Osteocyte (in vitro differentiated cells): Measurements from ENCODE around the gene CPZ. TPM values are rescaled to one million over a fixed set of nuclear protein-coding genes. Genes with fewer than 3 reads are reported as not detected.

ENCODE experiments used
- DNase-seq: peaks from one replicate; pipeline ENCODE4 v3.0.0; 2021; ENCODE audit warnings: mixed read lengths; ENCODE audit not compliant: unreplicated experiment; ENCODE audit errors: extremely low spot score
- H3K27ac Mint-ChIP-seq: one replicate; pipeline ENCODE4 v1.8.0; 2021; ENCODE audit warnings: mild to moderate bottlenecking, mixed read lengths; ENCODE audit not compliant: unreplicated experiment
- H3K27me3 Mint-ChIP-seq: one replicate; pipeline ENCODE4 v1.8.0; 2021; ENCODE audit warnings: mixed read lengths; ENCODE audit not compliant: unreplicated experiment
- H3K36me3 Mint-ChIP-seq: one replicate; pipeline ENCODE4 v1.8.0; 2021; ENCODE audit warnings: mixed read lengths; ENCODE audit not compliant: unreplicated experiment
- H3K4me1 Mint-ChIP-seq: one replicate; pipeline ENCODE4 v1.8.0; 2021; ENCODE audit warnings: mixed read lengths; ENCODE audit not compliant: unreplicated experiment
- H3K4me3 Mint-ChIP-seq: one replicate; pipeline ENCODE4 v1.8.0; 2021; ENCODE audit warnings: mild to moderate bottlenecking, moderate library complexity, mixed read lengths; ENCODE audit not compliant: unreplicated experiment
- H3K9me3 Mint-ChIP-seq: one replicate; pipeline ENCODE4 v1.8.0; 2021; ENCODE audit warnings: mixed read lengths; ENCODE audit not compliant: unreplicated experiment
- CTCF ChIP-seq: fragments of 200-600 bp; sonication (generic); IDR thresholded peaks from 2 replicates; pipeline ENCODE4 v1.5.0; 2021; ENCODE audit warnings: antibody characterized with exemption, mild to moderate bottlenecking, moderate library complexity
- total RNA-seq: library from RNA; stranded (reverse); gene quantifications from 2 replicates; pipeline ENCODE4 v1.2.1, GENCODE V29; 2021

The CPZ gene
- total RNA-seq, 1 donor from 2014 or later = 10.7 TPM

GRCh38 chr4:8641931-8642650 is 49.5 kb downstream of the CPZ start:
- H3K27ac Mint-ChIP-seq = no peak overlapping the region

GRCh38 chr4:8642651-8643321 is 50.2 kb downstream of the CPZ start:
- no peak for DNase-seq
- no peaks in the 10 kb centered on the region for H3K36me3 Mint-ChIP-seq

More at GRCh38 chr4:8641931-8642650, 49.5 kb downstream of the CPZ start:
- Mint-ChIP-seq H3K9me3 (no peaks in the 10 kb centered on the region), H3K4me1 (no peaks in the 10 kb centered on the region), H3K36me3 (no peaks in the 10 kb centered on the region), H3K27me3 (peaks cover 18% of the 10 kb centered on the region), H3K4me3 (no peak overlapping the region)
- no peak for TF ChIP-seq CTCF
- DNase-seq = no peak

GRCh38 chr4:8643441-8643840 is 50.9 kb downstream of the CPZ start:
- no peaks in the 10 kb centered on the region for H3K9me3 Mint-ChIP-seq
- no peak for TF ChIP-seq CTCF
- no peak overlapping the region for H3K27ac Mint-ChIP-seq
- H3K4me1 Mint-ChIP-seq = no peaks in the 10 kb centered on the region
- no peak for DNase-seq
- H3K27me3 Mint-ChIP-seq = peaks cover 13% of the 10 kb centered on the region
- no peak overlapping the region for H3K4me3 Mint-ChIP-seq
- no peaks in the 10 kb centered on the region for H3K36me3 Mint-ChIP-seq

More at GRCh38 chr4:8642651-8643321, 50.2 kb downstream of the CPZ start:
- no peaks in the 10 kb centered on the region for H3K9me3 Mint-ChIP-seq
- TF ChIP-seq CTCF = no peak
- no peak overlapping the region for H3K27ac Mint-ChIP-seq
- H3K4me1 Mint-ChIP-seq = no peaks in the 10 kb centered on the region
- H3K27me3 Mint-ChIP-seq = peaks cover 14% of the 10 kb centered on the region
- no peak overlapping the region for H3K4me3 Mint-ChIP-seq

GRCh38 chr4:8643986-8644385 is 51.4 kb downstream of the CPZ start:
- Mint-ChIP-seq H3K27ac (no peak overlapping the region), H3K36me3 (no peaks in the 10 kb centered on the region), H3K4me3 (no peak overlapping the region), H3K27me3 (peaks cover 13% of the 10 kb centered on the region), H3K9me3 (no peaks in the 10 kb centered on the region), H3K4me1 (no peaks in the 10 kb centered on the region)
- TF ChIP-seq CTCF = no peak
- DNase-seq = peak; percentile 85

- H3K4me1 Mint-ChIP-seq = no peaks in the 10 kb centered on the region
- H3K27me3 Mint-ChIP-seq = peaks cover 16% of the 10 kb centered on the region
- peak; percentile 59 for DNase-seq
- H3K4me3 Mint-ChIP-seq = no peak overlapping the region
- no peaks in the 10 kb centered on the region for H3K9me3 Mint-ChIP-seq
- H3K36me3 Mint-ChIP-seq = no peaks in the 10 kb centered on the region
- TF ChIP-seq CTCF = no peak
- H3K27ac Mint-ChIP-seq = no peak overlapping the region
Observed at GRCh38 chr4:8644461-8644891, 51.9 kb downstream of the CPZ start.
